Mucosa of rectum (tissue), 2 donors: ENCODE data around the gene SENP3.

Experiments used
- H3K27ac ChIP-seq, 2 donors: one replicate each; pipeline ENCODE4 v1.7.0; 2013; ENCODE audit warnings: inconsistent platforms in 2 of 2, low read depth in 2 of 2, low read length in 2 of 2
- H3K27me3 ChIP-seq, 2 donors: one replicate each; pipeline ENCODE4 v1.7.0; 2013; ENCODE audit warnings: low read length in 2 of 2; ENCODE audit not compliant: control insufficient read depth in 2 of 2, insufficient read depth in 2 of 2
- H3K36me3 ChIP-seq, 2 donors: one replicate each; pipeline ENCODE4 v1.7.0; 2013; ENCODE audit warnings: low read length in 2 of 2; ENCODE audit not compliant: control insufficient read depth in 2 of 2, insufficient read depth in 2 of 2
- H3K4me1 ChIP-seq, 2 donors: one replicate each; pipeline ENCODE4 v1.7.0; 2013; ENCODE audit warnings: low read length in 2 of 2, mild to moderate bottlenecking in 1 of 2; ENCODE audit not compliant: control insufficient read depth in 2 of 2, insufficient read depth in 2 of 2
- H3K4me3 ChIP-seq, 2 donors: one replicate each; pipeline ENCODE4 v1.7.0; 2013; ENCODE audit warnings: low read length in 2 of 2
- H3K9ac ChIP-seq, 2 donors: one replicate each; pipeline ENCODE4 v1.7.0; 2013; ENCODE audit warnings: low read length in 2 of 2, low read depth in 1 of 2, mild to moderate bottlenecking in 1 of 2
- H3K9me3 ChIP-seq, 2 donors: one replicate each; pipeline ENCODE4 v1.7.0; 2013; ENCODE audit warnings: low read length in 2 of 2; ENCODE audit not compliant: control insufficient read depth in 2 of 2
- donor health status: healthy.
- donor health status: Normal muscosa, but diverticular disease.

Gene SENP3

DNA sequence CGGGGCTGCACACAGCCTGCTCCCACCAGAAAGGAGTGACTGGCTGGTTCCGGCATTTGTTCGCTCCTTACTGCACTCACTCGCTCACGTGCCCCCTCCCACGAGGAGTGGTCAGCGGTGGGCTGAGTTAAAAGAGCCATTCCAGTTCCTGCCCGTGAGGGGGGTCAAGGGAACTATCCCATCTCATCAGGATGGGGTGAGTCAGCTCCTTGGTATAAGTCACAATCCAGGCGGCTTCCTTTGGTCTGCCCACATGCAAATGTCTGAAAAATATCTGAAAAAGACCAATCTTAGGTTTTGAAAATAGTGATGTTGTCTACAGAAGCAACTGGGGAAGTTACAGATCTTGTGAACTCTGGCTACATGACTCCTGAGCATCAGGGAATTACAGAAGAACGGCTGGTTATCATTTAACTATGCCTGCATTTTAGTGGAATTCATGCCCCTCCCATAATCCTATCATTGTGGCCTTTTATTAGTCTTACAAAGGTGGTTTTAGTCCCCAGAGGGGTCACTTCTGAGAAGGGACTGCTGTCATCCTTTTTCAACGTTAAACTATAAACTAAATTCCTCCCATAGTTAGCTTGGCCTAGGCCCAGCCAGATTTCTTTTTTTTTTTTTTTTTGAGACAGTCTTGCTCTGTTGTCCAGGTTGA is 22.7 kb upstream of the SENP3 start:
- Histone ChIP-seq H3K9me3 (peaks cover 0 to 6% of the 10 kb centered on the region in 2 donors), H3K4me1 (no peaks in the 10 kb centered on the region), H3K9ac (no peak overlapping the region), H3K36me3 (no peaks in the 10 kb centered on the region), H3K27me3 (no peaks in the 10 kb centered on the region), H3K4me3 (no peak overlapping the region), H3K27ac (no peak overlapping the region)

DNA sequence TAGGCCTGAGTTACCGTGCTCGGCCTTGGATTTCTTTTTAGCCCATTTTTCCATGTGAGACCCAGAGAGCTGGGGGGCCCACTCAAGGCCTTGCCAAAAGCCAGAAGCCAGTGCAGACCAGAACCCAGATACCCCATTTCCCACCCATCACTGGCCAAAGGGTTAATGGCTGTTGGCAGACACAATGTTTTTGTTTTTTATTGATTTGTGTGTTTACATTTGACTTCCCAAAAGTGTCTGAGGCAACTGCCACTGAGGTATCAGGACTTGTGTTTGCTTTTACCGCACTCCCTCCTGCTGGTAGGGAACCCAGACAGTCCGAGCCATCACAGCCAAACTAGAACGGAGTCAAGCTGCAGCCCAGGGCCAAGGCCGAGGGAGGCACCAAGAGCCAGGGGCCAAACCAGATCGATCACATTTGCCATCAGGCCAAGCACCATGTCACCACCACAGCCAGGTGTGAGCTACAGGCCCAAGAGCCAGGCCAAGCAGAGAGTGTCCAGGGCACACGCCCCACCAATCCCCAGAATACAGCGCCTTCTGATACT is 20.6 kb upstream of the SENP3 start:
- Histone ChIP-seq H3K9me3 (peaks cover 0 to 6% of the 10 kb centered on the region in 2 donors), H3K4me3 (no peak overlapping the region), H3K27ac (no peak overlapping the region), H3K9ac (no peak overlapping the region), H3K27me3 (no peaks in the 10 kb centered on the region), H3K36me3 (no peaks in the 10 kb centered on the region), H3K4me1 (no peaks in the 10 kb centered on the region)

DNA sequence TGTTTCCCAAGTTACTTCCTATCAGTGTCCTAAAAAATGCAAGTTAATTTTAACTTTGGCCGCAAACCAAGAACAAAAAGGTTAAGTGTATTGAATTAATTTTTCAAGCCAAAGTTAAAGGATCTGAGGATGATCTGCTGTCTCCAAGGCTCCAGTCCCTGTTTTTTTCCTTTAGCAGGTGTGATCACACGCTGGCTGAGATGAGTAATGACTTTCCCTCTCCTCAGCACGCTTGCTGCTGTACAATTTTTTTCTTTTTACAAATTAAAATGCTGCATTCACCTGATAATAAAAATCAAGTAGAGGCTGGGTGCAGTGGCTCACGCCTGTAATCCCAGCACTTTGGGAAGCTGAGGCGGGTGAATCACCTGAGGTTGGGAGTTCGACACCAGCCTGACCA is 16.8 kb upstream of the SENP3 start:
- no peaks in the 10 kb centered on the region for H3K27me3 ChIP-seq
- H3K27ac ChIP-seq: no peak overlapping the region
- H3K4me1 ChIP-seq: peaks cover 12 to 13% of the 10 kb centered on the region in 2 donors
- H3K36me3 ChIP-seq: no peaks in the 10 kb centered on the region
- H3K9me3 ChIP-seq: no peaks in the 10 kb centered on the region
- no peak overlapping the region for H3K4me3 ChIP-seq
- no peak overlapping the region for H3K9ac ChIP-seq

DNA sequence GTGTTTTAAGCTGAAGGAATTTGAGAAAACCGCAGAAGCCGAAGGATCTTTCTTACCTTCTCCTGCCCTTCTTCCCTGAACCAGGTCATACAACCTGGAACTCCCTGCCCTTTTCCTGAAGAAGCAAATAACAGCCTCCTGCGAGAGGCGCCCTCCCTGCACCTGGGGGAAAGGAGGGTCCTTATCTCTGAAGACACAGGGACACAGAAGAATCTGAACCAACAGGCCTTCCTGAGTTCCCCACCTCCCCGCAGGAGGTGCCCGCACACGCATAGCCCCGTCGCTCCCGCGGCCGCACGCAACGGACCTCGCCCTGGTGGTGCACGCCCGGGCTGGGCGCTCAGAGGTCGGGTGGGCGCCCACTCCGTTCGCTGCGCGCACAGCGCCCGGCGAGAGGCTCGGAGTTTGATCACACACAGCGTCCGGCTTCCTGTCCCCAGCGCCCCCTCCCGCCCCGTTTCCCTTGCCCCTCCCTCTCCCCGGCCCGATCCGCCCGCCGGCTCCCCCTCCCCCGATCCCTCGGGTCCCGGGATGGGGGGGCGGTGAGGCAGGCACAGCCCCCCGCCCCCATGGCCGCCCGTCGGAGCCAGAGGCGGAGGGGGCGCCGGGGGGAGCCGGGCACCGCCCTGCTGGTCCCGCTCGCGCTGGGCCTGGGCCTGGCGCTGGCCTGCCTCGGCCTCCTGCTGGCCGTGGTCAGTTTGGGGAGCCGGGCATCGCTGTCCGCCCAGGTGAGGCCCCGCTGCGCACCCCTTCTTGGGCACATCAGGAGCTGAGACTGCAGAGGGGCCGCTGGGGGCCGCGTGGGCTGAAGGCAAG is 12.9 kb upstream of the SENP3 start, which contains the start of gene TNFSF12:
TNFSF12 (plus strand) TSS at position 474 of the 816 bp plus-strand sequence; CDS start at position 570, 96 bp downstream.
- Histone ChIP-seq H3K4me1 (peaks cover 14% of the 10 kb centered on the region in 2 donors), H3K4me3 (peak within 1 kb of the TSS; percentile 71 to 89), H3K27ac (peak within 1 kb of the TSS; percentile 67 to 80), H3K9ac (peak within 1 kb of the TSS; percentile 82 to 89), H3K27me3 (no peaks in the 10 kb centered on the region), H3K9me3 (no peaks in the 10 kb centered on the region), H3K36me3 (peaks cover 0 to under 1% of the 10 kb centered on the region in 2 donors)

DNA sequence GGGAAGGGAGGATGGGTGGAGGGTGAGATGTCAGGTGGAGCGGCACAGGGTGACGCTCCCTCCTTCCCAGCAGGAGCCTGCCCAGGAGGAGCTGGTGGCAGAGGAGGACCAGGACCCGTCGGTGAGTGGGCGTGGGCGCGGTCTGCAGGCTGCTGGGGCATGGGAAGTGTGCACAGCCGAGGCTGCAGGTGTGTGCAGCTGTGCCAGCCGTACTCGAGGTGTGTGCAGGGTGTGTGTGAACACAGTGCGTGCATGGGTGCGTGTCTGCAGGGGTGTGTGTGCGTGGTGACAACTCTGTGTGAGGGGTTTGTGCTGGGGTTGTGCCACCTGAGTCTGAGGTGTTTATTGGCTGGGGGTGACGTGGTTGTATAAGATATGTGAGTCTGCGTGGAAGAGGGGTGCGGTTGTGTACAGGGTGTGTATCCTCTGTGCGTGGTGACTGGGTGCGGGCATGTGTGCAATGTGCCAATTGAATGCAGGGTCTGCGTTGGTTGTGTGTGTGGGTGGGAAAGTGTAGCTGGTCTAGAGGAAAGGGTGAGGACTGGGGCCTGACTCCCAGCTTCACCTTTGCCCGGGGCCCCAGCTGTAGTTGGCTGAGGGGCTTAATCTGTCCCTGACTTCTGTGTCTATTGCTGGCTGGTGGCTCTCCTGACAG is 12.2 kb upstream of the SENP3 start:
- H3K9me3 ChIP-seq: no peaks in the 10 kb centered on the region
- peak overlapping the region; percentile 71 to 83 for H3K4me3 ChIP-seq
- H3K4me1 ChIP-seq: peaks cover 14% of the 10 kb centered on the region in 2 donors
- peak overlapping the region; percentile 52 to 82 for H3K9ac ChIP-seq
- H3K27ac ChIP-seq: peak overlapping the region; percentile 67 to 80
- H3K27me3 ChIP-seq: no peaks in the 10 kb centered on the region
- peaks cover 0 to 3% of the 10 kb centered on the region in 2 donors for H3K36me3 ChIP-seq

DNA sequence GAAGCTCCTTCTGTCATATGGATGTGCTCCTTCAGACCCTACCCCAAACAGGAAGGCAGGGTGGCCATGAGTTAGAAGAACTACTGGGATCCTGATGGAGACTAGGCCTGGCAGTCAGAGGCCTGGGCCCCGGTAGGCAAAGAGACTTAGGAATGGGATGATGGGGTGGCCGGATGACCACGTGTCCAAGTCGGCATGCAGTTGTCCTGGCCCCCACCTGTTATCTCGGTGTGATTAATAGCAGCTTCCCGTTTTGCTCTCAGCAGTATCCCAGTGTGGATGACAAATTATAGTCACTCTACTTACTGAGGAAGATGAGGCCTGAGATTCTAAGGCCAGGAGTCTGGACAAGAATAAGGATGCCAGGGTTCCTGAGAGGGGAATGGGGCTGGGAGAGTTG is 11.4 kb upstream of the SENP3 start:
- Histone ChIP-seq H3K9me3 (no peaks in the 10 kb centered on the region), H3K27me3 (no peaks in the 10 kb centered on the region), H3K9ac (peak overlapping the region in 1 of 2 donors; percentile 82), H3K4me3 (no peak overlapping the region), H3K36me3 (peaks cover 0 to 3% of the 10 kb centered on the region in 2 donors), H3K4me1 (peaks cover 14% of the 10 kb centered on the region in 2 donors), H3K27ac (peak overlapping the region in 1 of 2 donors; percentile 67)

DNA sequence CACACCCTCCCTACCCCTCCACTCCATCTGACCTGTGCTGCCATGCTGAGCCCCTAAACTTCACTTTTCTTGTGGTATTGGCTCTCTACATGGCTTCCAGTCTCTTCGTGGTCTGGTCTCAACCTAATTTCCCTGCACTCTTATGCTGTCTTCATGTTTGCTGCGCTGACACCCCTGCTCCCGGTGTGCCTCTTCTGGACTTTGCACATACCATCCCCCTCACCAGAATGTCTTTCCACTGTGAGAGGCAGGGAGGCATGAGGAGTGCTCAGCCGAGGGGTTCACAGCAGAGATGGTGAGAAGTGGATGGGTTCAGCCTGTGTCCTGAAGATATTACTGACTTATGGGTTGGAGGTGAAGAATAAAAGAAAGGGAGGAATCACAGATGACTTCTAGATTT is 10.3 kb upstream of the SENP3 start:
- H3K27ac ChIP-seq: no peak overlapping the region
- no peaks in the 10 kb centered on the region for H3K9me3 ChIP-seq
- H3K27me3 ChIP-seq: no peaks in the 10 kb centered on the region
- peaks cover 14 to 16% of the 10 kb centered on the region in 2 donors for H3K4me1 ChIP-seq
- no peak overlapping the region for H3K9ac ChIP-seq
- no peak overlapping the region for H3K4me3 ChIP-seq
- H3K36me3 ChIP-seq: peaks cover 0 to 3% of the 10 kb centered on the region in 2 donors

DNA sequence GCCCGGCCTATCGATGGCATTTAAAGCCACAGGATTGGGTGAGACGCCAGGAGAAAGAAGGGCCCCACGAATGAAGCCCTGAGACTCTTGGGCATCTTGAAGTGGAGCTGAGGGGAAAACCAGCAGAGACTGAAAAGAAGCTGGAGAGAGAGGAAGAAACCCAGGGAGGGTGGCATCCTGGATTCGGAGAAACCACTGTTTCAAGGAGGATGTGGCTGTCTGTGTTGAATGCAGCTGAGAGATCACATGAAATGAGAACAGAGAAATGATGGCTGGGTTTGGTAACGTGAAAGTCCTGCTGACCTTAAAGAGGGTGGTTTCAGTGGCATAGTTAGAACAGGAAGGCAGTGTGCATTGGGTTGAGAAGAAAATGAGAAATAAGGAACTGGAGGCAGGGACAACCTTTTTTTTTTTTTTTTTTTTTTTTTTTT is 9.1 kb upstream of the SENP3 start:
- H3K4me3 ChIP-seq: no peak overlapping the region
- H3K36me3 ChIP-seq: peaks cover 0 to 3% of the 10 kb centered on the region in 2 donors
- H3K4me1 ChIP-seq: peaks cover 25 to 27% of the 10 kb centered on the region in 2 donors
- peak overlapping the region in 1 of 2 donors; percentile 63 for H3K27ac ChIP-seq
- no peaks in the 10 kb centered on the region for H3K27me3 ChIP-seq
- H3K9ac ChIP-seq: no peak overlapping the region
- no peaks in the 10 kb centered on the region for H3K9me3 ChIP-seq

DNA sequence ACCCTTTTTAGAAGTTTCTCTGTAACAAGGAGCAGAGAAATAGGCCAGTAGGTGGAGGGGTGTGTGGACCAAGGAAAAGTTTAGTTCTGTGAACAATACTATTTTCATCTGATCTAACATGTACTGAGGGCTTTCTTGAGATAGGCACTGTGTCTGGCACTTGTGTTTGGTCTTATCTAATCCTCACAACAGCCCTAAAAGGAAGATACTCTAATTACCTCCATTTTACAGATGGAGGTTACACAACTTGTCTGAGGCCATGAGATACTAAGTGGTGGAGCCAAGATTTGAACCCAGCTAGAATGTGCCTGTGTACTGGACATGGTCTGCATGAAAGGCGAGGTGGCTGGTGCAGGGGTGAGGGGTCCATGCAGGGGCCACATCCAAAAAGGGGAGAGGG is 8.4 kb upstream of the SENP3 start:
- Histone ChIP-seq H3K27ac (peak overlapping the region; percentile 9 to 56), H3K36me3 (peaks cover 0 to 3% of the 10 kb centered on the region in 2 donors), H3K4me1 (peaks cover 30 to 31% of the 10 kb centered on the region in 2 donors), H3K27me3 (no peaks in the 10 kb centered on the region), H3K9ac (no peak overlapping the region), H3K9me3 (no peaks in the 10 kb centered on the region), H3K4me3 (no peak overlapping the region)
